Smooth muscle cell of bladder (primary cell): Measurements from ENCODE around the gene CD7. TPM values are rescaled to one million over a fixed set of nuclear protein-coding genes. Genes with fewer than 3 reads are reported as not detected.

ENCODE experiments used
- total RNA-seq: library from RNA; depleted of rRNA; stranded (reverse); fragments of >200 nt; gene quantifications from 2 replicates; pipeline ENCODE4 v1.2.3, GENCODE V29; 2014

CD7 gene
- 0.09 and 0.14 TPM in 2 replicates for total RNA-seq

GRCh38 chr17:82317394-82318168, at the start of gene CD7:
TSS of gene CD7 (minus strand) at chr17:82317608. CDS start at chr17:82317495, 113 bp downstream.

GRCh38 chr17:82358465-82359350, 41.3 kb upstream of the CD7 start, which contains the start of gene TEX19:
TSS of gene TEX19 (plus strand) at chr17:82359247. CDS start at chr17:82362151, 2,904 bp downstream.

GRCh38 chr17:82333279-82334171, 16.1 kb upstream of the CD7 start, which contains the start of gene SECTM1:
TSS of gene SECTM1 (minus strand) at chr17:82333766. CDS start at chr17:82327240, 6,526 bp downstream.

GRCh38 chr17:82273327-82274133, 43.9 kb downstream of the CD7 start, which contains the start of gene CSNK1D:
TSS of gene CSNK1D (minus strand) at chr17:82273700. CDS start at chr17:82273381, 319 bp downstream.

Other genes starting within 250 kb of the CD7 start
- gene FASN, start 219.4 kb downstream of the CD7 start, total RNA-seq: 67.0 and 94.7 TPM in 2 replicates
- gene CCDC57, start 104.8 kb downstream of the CD7 start, total RNA-seq: 11.1 and 16.0 TPM in 2 replicates
- gene SLC16A3, start 88.6 kb downstream of the CD7 start, total RNA-seq: 165 and 326 TPM in 2 replicates
- gene CSNK1D, start 43.9 kb downstream of the CD7 start, total RNA-seq: 40.1 and 46.3 TPM in 2 replicates
- gene SECTM1, start 16.2 kb upstream of the CD7 start, total RNA-seq: 15.6 and 19.3 TPM in 2 replicates
- under 0.01 TPM in 1 of 2 replicates, not detected in the other for gene TEX19, start 41.6 kb upstream of the CD7 start, total RNA-seq
- gene UTS2R, start 54.2 kb upstream of the CD7 start, total RNA-seq: not detected in 2 replicates
- 9.4 and 9.7 TPM in 2 replicates for gene HEXD, start 100.7 kb upstream of the CD7 start, total RNA-seq
- gene OGFOD3, start 101.0 kb upstream of the CD7 start, total RNA-seq: 15.2 and 30.3 TPM in 2 replicates
- 48.5 and 65.9 TPM in 2 replicates for gene CYBC1, start 133.1 kb upstream of the CD7 start, total RNA-seq
- gene NARF, start 141.1 kb upstream of the CD7 start, total RNA-seq: 20.3 and 35.0 TPM in 2 replicates
- 19.9 and 26.0 TPM in 2 replicates for gene FOXK2, start 202.1 kb upstream of the CD7 start, total RNA-seq